Measurements from ENCODE around the gene LILRB5.
"Not testable (repeated sequence)": the region's sequence is repeated elsewhere in the genome, so short reads cannot be mapped to it uniquely, and the experiment has no call there.

The LILRB5 gene
- total RNA-seq = 28.8 to 155 (median 84.7) reads per million in 17 experiments

- DNase-seq = peak; percentile 21 to 57 (median 45)
Measured at GRCh38 chr19:54257116-54257480, at the start of gene LILRB5. LILRB5 (minus strand) TSS chr19:54257273; CDS start chr19:54257193, 80 bp downstream.

- DNase-seq = no peak
Measured at GRCh38 chr19:54305141-54305540, 48.1 kb upstream of the LILRB5 start.

GRCh38 chr19:54302257-54302656 is 45.2 kb upstream of the LILRB5 start:
- DNase-seq = peak; percentile 76 to 94 (median 90)

GRCh38 chr19:54299515-54299914 is 42.4 kb upstream of the LILRB5 start:
- DNase-seq = no peak

GRCh38 chr19:54299126-54299498 is 42.0 kb upstream of the LILRB5 start:
- DNase-seq = no peak

- DNase-seq = peak; percentile 52 to 77 (median 72)
Measured at GRCh38 chr19:54298357-54299125, 41.5 kb upstream of the LILRB5 start.

- peak; percentile 50 to 71 (median 66) for DNase-seq
Measured at GRCh38 chr19:54297759-54298305, 40.8 kb upstream of the LILRB5 start.

- DNase-seq = no peak
Measured at GRCh38 chr19:54294539-54294938, 37.5 kb upstream of the LILRB5 start.

GRCh38 chr19:54289160-54289559 is 32.1 kb upstream of the LILRB5 start:
- peak; percentile 34 to 68 (median 43) for DNase-seq

- DNase-seq = no peak
Measured at GRCh38 chr19:54287456-54287855, 30.4 kb upstream of the LILRB5 start.

- not testable (repeated sequence) for DNase-seq
Measured at GRCh38 chr19:54286283-54286682, 29.2 kb upstream of the LILRB5 start.

- not testable (repeated sequence) for DNase-seq
Measured at GRCh38 chr19:54285427-54286056, 28.5 kb upstream of the LILRB5 start.

GRCh38 chr19:54282686-54283470 is 25.8 kb upstream of the LILRB5 start:
- peak in 3 of 4 experiments; percentile 55 to 58 (median 58) for DNase-seq

GRCh38 chr19:54281729-54282075 is 24.6 kb upstream of the LILRB5 start:
- not testable (repeated sequence) for DNase-seq

- peak; percentile 59 to 81 (median 74) for DNase-seq
Measured at GRCh38 chr19:54281007-54281728, 24.1 kb upstream of the LILRB5 start, which contains the start of gene LILRB2. LILRB2 (minus strand) TSS chr19:54281110; CDS start chr19:54280496, 614 bp downstream.

GRCh38 chr19:54280441-54280840 is 23.4 kb upstream of the LILRB5 start:
- DNase-seq = peak; percentile 71 to 86 (median 85)

GRCh38 chr19:54280025-54280424 is 23.0 kb upstream of the LILRB5 start:
- not testable (repeated sequence) for DNase-seq

- peak in 3 of 4 experiments; percentile 37 to 57 (median 49) for DNase-seq
Measured at GRCh38 chr19:54279406-54279962, 22.4 kb upstream of the LILRB5 start.

- not testable (repeated sequence) for DNase-seq
Measured at GRCh38 chr19:54278571-54279195, 21.6 kb upstream of the LILRB5 start.

GRCh38 chr19:54278056-54278455 is 21.0 kb upstream of the LILRB5 start:
- not testable (repeated sequence) for DNase-seq

- DNase-seq = not testable (repeated sequence)
Measured at GRCh38 chr19:54277111-54277615, 20.1 kb upstream of the LILRB5 start.

Data from suppressor macrophage (primary cell).